GM12892 (cell line): ENCODE results near the gene PSPC1.

ENCODE experiments used
- POLR2A ChIP-seq: IDR thresholded peaks from 2 replicates; pipeline ENCODE4 v1.6.1; 2011; ENCODE audit warnings: low read depth, low read length, control low read depth
- POLR2AphosphoS5 ChIP-seq: IDR thresholded peaks from 2 replicates; pipeline ENCODE4 v1.6.1; 2011; ENCODE audit warnings: low read depth, low read length, control low read depth
- TAF1 ChIP-seq: IDR thresholded peaks from 2 replicates; pipeline ENCODE4 v1.6.1; 2011; ENCODE audit warnings: low read depth, mild to moderate bottlenecking, control low read depth, low read length, borderline replicate concordance

- TF ChIP-seq POLR2A (no peak), POLR2AphosphoS5 (no peak), TAF1 (no peak)
Observed at GRCh38 chr13:19725320-19725719, 57.4 kb downstream of the PSPC1 start.
